ENCODE results near the gene GGT5.
"Not testable (repeated sequence)": the region's sequence is repeated elsewhere in the genome, so short reads cannot be mapped to it uniquely, and the experiment has no call there.

Gene GGT5

GRCh38 chr22:24245030-24245431 lies at the start of gene GGT5:
Gene GGT5, minus strand, starts transcription at chr22:24245082. Its CDS starts 357 bp downstream, at chr22:24244725.
- DNase-seq (ENCODE audit: low read depth in 2 of 3, low spot score in 2 of 3), result not testable (repeated sequence)

GRCh38 chr22:24292202-24292830 lies 47.4 kb upstream of the GGT5 start:
- not testable (repeated sequence) for DNase-seq (ENCODE audit: low read depth in 2 of 3, low spot score in 2 of 3)

- DNase-seq (ENCODE audit: low read depth in 2 of 3, low spot score in 2 of 3), result no peak
These were observed 46.8 kb upstream of the GGT5 start for GRCh38 chr22:24291515-24292201.

GRCh38 chr22:24290459-24290858 lies 45.6 kb upstream of the GGT5 start:
- no peak for DNase-seq (ENCODE audit: low read depth in 2 of 3, low spot score in 2 of 3)

GRCh38 chr22:24289741-24290163 lies 44.9 kb upstream of the GGT5 start:
- no peak for DNase-seq (ENCODE audit: low read depth in 2 of 3, low spot score in 2 of 3)

GRCh38 chr22:24289114-24289513 lies 44.2 kb upstream of the GGT5 start:
- no peak for DNase-seq (ENCODE audit: low read depth in 2 of 3, low spot score in 2 of 3)

GRCh38 chr22:24287801-24288200 lies 42.9 kb upstream of the GGT5 start:
- DNase-seq (ENCODE audit: low read depth in 2 of 3, low spot score in 2 of 3), result not testable (repeated sequence)

GRCh38 chr22:24287212-24287611 lies 42.3 kb upstream of the GGT5 start:
- not testable (repeated sequence) for DNase-seq (ENCODE audit: low read depth in 2 of 3, low spot score in 2 of 3)

GRCh38 chr22:24285245-24285644 lies 40.4 kb upstream of the GGT5 start:
- no peak for DNase-seq (ENCODE audit: low read depth in 2 of 3, low spot score in 2 of 3)

GRCh38 chr22:24284747-24285203 lies 39.9 kb upstream of the GGT5 start:
- DNase-seq (ENCODE audit: low read depth in 2 of 3, low spot score in 2 of 3), result no peak

- DNase-seq (ENCODE audit: low read depth in 2 of 3, low spot score in 2 of 3), result no peak
These were observed 37.5 kb upstream of the GGT5 start for GRCh38 chr22:24282401-24282800.

GRCh38 chr22:24280363-24280762 lies 35.5 kb upstream of the GGT5 start:
- not testable (repeated sequence) for DNase-seq (ENCODE audit: low read depth in 2 of 3, low spot score in 2 of 3)

- DNase-seq (ENCODE audit: low read depth in 2 of 3, low spot score in 2 of 3), result not testable (repeated sequence)
These were observed 30.0 kb upstream of the GGT5 start for GRCh38 chr22:24274696-24275405.

- DNase-seq (ENCODE audit: low read depth in 2 of 3, low spot score in 2 of 3), result not testable (repeated sequence)
These were observed 29.0 kb upstream of the GGT5 start for GRCh38 chr22:24273906-24274305.

GRCh38 chr22:24273031-24273430 lies 28.1 kb upstream of the GGT5 start:
- DNase-seq (ENCODE audit: low read depth in 2 of 3, low spot score in 2 of 3), result not testable (repeated sequence)

GRCh38 chr22:24271386-24271854 lies 26.5 kb upstream of the GGT5 start:
- DNase-seq (ENCODE audit: low read depth in 2 of 3, low spot score in 2 of 3), result no peak

GRCh38 chr22:24270556-24271385 lies 25.9 kb upstream of the GGT5 start, which contains the start of gene SPECC1L:
Gene SPECC1L, plus strand, starts transcription at chr22:24270831. Its CDS starts 31,401 bp downstream, at chr22:24302232.
- peak; percentile 84 to 93 (median 86) for DNase-seq (ENCODE audit: low read depth in 2 of 3, low spot score in 2 of 3)

GRCh38 chr22:24266495-24266894 lies 21.6 kb upstream of the GGT5 start:
- not testable (repeated sequence) for DNase-seq (ENCODE audit: low read depth in 2 of 3, low spot score in 2 of 3)

GRCh38 chr22:24265734-24266133 lies 20.9 kb upstream of the GGT5 start:
- no peak for DNase-seq (ENCODE audit: low read depth in 2 of 3, low spot score in 2 of 3)

- not testable (repeated sequence) for DNase-seq (ENCODE audit: low read depth in 2 of 3, low spot score in 2 of 3)
These were observed 19.5 kb upstream of the GGT5 start for GRCh38 chr22:24264329-24264896.

Data from activated CD8-positive, alpha-beta memory T cell treated with anti-CD3 and anti-CD28 coated beads for 48 hours (primary cell).